HG02678 (cell line): Measurements from ENCODE around the gene CCDC148.

Experiments used
- ATAC-seq: cut with Tn5 transposase; IDR thresholded peaks from one replicate; pipeline ENCODE4 v1.9.1; 2021; ENCODE audit warnings: mild to moderate bottlenecking, moderate library complexity; ENCODE audit not compliant: unreplicated experiment

Gene CCDC148

GRCh38 chr2:158305501-158305900 is 151.1 kb downstream of the CCDC148 start:
- ATAC-seq = no peak

- no peak for ATAC-seq
These were observed 156.2 kb downstream of the CCDC148 start for GRCh38 chr2:158300394-158300793.

GRCh38 chr2:158297606-158298005 is 158.9 kb downstream of the CCDC148 start:
- ATAC-seq = no peak

- ATAC-seq = no peak
These were observed 159.4 kb downstream of the CCDC148 start for GRCh38 chr2:158297120-158297519.

- no peak for ATAC-seq
These were observed 162.8 kb downstream of the CCDC148 start for GRCh38 chr2:158293722-158294121.

GRCh38 chr2:158291544-158292180 is 164.9 kb downstream of the CCDC148 start:
- no peak for ATAC-seq

- no peak for ATAC-seq
These were observed 166.3 kb downstream of the CCDC148 start for GRCh38 chr2:158290225-158290624.

- ATAC-seq = no peak
These were observed 179.7 kb downstream of the CCDC148 start for GRCh38 chr2:158276619-158277471.

GRCh38 chr2:158273791-158274190 is 182.8 kb downstream of the CCDC148 start:
- no peak for ATAC-seq

GRCh38 chr2:158270536-158270935 is 186.0 kb downstream of the CCDC148 start:
- ATAC-seq = no peak

GRCh38 chr2:158269143-158269542 is 187.4 kb downstream of the CCDC148 start:
- ATAC-seq = no peak

GRCh38 chr2:158266111-158266510 is 190.4 kb downstream of the CCDC148 start:
- ATAC-seq = no peak

- ATAC-seq = no peak
These were observed 201.3 kb downstream of the CCDC148 start for GRCh38 chr2:158255257-158255656.

- ATAC-seq = no peak
These were observed 203.4 kb downstream of the CCDC148 start for GRCh38 chr2:158253170-158253569.

- ATAC-seq = no peak
These were observed 205.2 kb downstream of the CCDC148 start for GRCh38 chr2:158251356-158251755.

GRCh38 chr2:158243392-158243791 is 213.2 kb downstream of the CCDC148 start:
- no peak for ATAC-seq

GRCh38 chr2:158242280-158242679 is 214.3 kb downstream of the CCDC148 start:
- no peak for ATAC-seq

GRCh38 chr2:158240975-158241374 is 215.6 kb downstream of the CCDC148 start:
- ATAC-seq = no peak

- no peak for ATAC-seq
These were observed 217.3 kb downstream of the CCDC148 start for GRCh38 chr2:158239271-158239670.

GRCh38 chr2:158234497-158234896 is 222.1 kb downstream of the CCDC148 start:
- no peak for ATAC-seq

- no peak for ATAC-seq
These were observed 224.1 kb downstream of the CCDC148 start for GRCh38 chr2:158232476-158232875.

- no peak for ATAC-seq
These were observed 227.5 kb downstream of the CCDC148 start for GRCh38 chr2:158228943-158229508.
